Activated naive CD4-positive, alpha-beta T cell treated with anti-CD3 and anti-CD28 coated beads, Interleukin-2, amount 50 U/mL, for 16 hours (primary cell): ENCODE data around the gene FGD3.

Experiments
- DNase-seq: peaks from one replicate; pipeline ENCODE4 v3.0.0-alpha.2; 2020

Gene FGD3

GRCh38 chr9:93033531-93033930 lies 86.2 kb downstream of the FGD3 start:
- no peak for DNase-seq

DNA sequence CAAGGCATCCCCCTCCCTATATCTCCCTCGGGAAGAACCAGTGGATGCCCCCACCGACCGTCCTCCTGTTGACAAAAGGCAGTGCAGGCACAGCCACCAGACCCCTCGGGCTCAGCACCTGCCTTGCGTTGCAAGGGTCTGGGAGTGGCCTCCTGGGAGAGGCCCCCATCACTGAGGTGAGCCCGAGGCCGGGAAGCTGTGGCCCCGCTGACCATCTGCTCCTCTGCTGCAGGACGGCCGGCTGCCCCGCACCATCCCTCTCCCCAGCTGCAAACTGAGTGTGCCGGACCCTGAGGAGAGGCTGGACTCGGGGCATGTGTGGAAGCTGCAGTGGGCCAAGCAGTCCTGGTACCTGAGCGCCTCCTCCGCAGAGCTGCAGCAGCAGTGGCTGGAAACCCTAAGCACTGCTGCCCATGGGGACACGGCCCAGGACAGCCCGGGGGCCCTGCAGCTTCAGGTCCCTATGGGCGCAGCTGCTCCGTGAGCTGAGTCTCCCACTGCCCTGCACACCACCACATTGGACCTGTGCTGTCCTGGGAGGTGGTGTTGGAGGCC lies 87.9 kb downstream of the FGD3 start:
- no peak for DNase-seq

GRCh38 chr9:93035821-93036351 lies 88.6 kb downstream of the FGD3 start:
- no peak for DNase-seq

GRCh38 chr9:93036887-93037475 lies 89.7 kb downstream of the FGD3 start:
- no peak for DNase-seq

DNA sequence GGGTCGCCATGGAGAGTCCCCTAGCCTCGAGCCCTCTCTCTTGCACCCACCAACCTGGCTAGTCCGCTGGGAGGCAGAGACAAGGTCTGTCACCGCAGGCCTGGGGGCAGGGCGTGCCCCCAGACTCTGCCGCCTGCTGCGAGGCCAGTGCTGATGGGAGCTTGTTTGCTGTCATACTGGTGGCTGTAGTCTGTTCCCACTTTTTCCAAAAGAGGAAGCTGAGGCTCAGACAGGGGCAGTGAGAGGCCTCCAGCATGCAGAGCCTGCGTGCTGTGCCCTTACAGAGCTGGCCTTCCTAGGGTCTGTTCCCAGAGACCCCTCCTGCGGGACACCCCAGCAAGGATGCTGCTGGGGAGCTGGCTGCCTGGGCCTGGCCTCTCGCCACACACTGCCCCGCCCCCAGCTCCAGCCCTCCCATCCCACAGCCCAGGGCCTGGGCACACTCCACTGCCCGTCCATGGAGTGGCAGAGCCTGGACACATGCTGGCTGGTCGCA lies 90.2 kb downstream of the FGD3 start:
- no peak for DNase-seq

GRCh38 chr9:93038918-93039317 lies 91.6 kb downstream of the FGD3 start:
- DNase-seq, result no peak

- no peak for DNase-seq
These were observed 92.1 kb downstream of the FGD3 start for GRCh38 chr9:93039456-93039855.

- DNase-seq, result no peak
These were observed 92.7 kb downstream of the FGD3 start for GRCh38 chr9:93039976-93040375.

- DNase-seq, result no peak
These were observed 93.1 kb downstream of the FGD3 start for GRCh38 chr9:93040409-93040808.

DNA sequence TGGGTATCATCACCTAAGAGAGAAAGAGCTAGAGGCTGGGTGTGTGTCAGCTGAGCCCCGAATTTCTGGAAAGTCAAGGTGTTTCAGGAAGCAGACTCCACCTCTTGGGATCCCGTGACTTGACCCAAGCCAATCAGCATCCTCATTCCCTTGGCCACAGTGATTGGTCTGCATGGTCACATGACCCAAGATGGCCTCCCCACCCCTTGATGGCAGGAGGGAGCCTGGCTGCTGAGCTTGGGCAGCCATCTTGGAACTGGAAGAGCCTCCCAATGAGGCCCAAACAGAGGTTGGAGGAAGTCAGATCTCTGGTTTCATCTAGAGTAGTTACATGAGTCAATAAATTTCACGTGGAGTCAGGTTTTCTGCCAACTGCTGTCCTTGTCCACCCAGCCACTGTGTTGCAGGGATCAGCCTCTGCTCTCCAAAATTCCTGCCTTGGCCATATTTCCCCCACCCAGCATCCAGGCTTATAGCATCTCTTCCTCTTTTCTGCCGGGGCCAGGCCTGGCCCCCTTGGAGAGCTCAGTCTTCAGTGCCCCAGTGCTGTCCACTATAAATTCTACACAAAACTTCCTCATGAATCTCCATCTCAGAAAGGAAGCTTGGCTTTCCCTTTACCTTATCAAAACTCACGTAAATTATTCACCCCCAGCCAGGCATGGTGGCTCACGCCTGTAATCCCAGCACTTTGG lies 93.9 kb downstream of the FGD3 start:
- DNase-seq, result no peak

- no peak for DNase-seq
These were observed 95.8 kb downstream of the FGD3 start for GRCh38 chr9:93043122-93043521.

- no peak for DNase-seq
These were observed 98.2 kb downstream of the FGD3 start for GRCh38 chr9:93045521-93045920.

GRCh38 chr9:93048566-93049448 lies 101.5 kb downstream of the FGD3 start:
- no peak for DNase-seq

GRCh38 chr9:93049491-93049890 lies 102.2 kb downstream of the FGD3 start:
- no peak for DNase-seq

GRCh38 chr9:93050231-93050630 lies 102.9 kb downstream of the FGD3 start:
- no peak for DNase-seq

DNA sequence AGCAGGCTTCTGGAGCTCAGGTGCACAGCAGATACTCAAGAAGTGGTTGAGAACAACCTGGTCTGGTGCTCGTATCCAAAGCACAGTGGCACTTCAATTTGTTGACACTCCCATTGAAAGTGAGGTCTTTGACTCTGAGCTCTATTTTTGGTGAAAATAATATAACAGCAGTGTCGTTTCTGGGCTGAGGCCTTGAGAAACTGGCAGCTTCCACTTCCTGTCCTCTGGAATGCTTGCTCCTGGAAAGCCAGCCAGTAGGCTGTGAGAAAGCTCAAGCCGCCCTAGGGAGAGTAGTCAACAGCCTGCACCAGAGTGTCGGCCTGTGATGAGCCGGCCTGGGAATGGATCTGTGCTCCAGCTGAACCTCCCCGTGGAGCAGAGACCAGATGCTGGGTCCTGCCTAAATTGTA lies 104.4 kb downstream of the FGD3 start:
- DNase-seq, result no peak

DNA sequence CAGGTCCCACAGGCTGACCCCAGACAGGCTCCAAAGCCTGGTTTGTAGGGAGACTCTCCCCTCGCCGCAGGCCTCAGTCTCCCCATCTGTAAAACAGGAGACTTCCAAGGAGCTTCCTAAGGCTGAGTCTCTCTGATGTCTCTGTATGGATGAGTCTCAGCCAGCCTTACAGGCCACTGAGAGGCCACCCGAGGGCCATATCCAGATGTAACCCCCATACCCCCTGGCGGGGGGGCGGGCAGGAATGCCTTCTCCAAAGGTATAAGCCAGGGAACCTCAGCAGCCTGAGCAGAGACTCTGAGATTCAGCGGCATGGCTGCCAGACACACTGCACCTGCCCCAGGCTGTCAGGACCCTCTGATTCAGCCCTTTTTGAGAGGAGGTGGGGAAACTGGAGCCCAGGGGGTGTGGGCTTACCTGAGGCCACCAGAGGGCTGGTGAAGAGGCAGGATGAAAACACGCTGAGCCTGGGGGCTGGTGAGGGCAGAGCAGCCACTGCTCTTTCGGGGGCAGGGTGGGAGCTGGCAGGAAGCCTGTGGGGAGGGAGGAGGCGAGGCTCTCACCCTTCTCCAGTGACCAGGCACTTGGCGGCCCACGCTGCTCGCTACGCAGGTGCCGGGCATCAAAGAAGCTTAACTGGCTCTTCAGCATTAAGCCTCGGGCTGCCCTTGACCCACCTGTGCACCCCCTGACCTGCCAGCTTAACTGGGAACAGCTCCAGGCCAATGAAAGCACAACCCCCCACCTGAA lies 105.6 kb downstream of the FGD3 start:
- DNase-seq, result no peak

- no peak for DNase-seq
These were observed 106.5 kb downstream of the FGD3 start for GRCh38 chr9:93053781-93054331.

- DNase-seq, result no peak
These were observed 107.7 kb downstream of the FGD3 start for GRCh38 chr9:93054758-93055704.

- DNase-seq, result no peak
These were observed 109.8 kb downstream of the FGD3 start for GRCh38 chr9:93057042-93057702.
